WTC11 (cell line): ENCODE measurements around the gene SLC38A7. TPM values are rescaled to one million over a fixed set of nuclear protein-coding genes. Genes with fewer than 3 reads are reported as not detected.
A peak's percentile ranks its signal among the peaks of the same experiment; 100 is the strongest.

Experiments used
- ATAC-seq: fragments of 200-7000 bp; cut with Tn5 transposase; 2 replicates; pipeline ENCODE4 v1.10.0; 2021; ENCODE audit warnings: mild to moderate bottlenecking, moderate library complexity
- CTCF ChIA-PET: fragments of 300-600 bp; sonication (Branson Sonifier 250); formaldehyde crosslinking; loops from one replicate; lab custom pipeline; 2021; ENCODE audit warnings: antibody characterized with exemption; lab: Charles Lee
- POLR2A ChIA-PET: fragments of 350-600 bp; sonication (Branson Sonifier 250); formaldehyde crosslinking; loops from one replicate; lab custom pipeline; 2021; ENCODE audit warnings: antibody characterized with exemption; lab: Charles Lee
- DNase-seq: peaks from one replicate; pipeline ENCODE4 v3.0.0; 2021; ENCODE audit warnings: low spot score
- H3K27ac Mint-ChIP-seq: 2 replicates; pipeline ENCODE4 v1.8.0; 2021; ENCODE audit warnings: mixed read lengths
- H3K27me3 Mint-ChIP-seq: 2 replicates; pipeline ENCODE4 v1.8.0; 2021; ENCODE audit warnings: low read depth, mild to moderate bottlenecking, moderate library complexity, mixed read lengths
- H3K36me3 Mint-ChIP-seq: 2 replicates; pipeline ENCODE4 v1.8.0; 2021; ENCODE audit warnings: mixed read lengths
- H3K4me1 Mint-ChIP-seq: 2 replicates; pipeline ENCODE4 v1.8.0; 2022; ENCODE audit warnings: mixed read lengths
- H3K4me3 Mint-ChIP-seq: 2 replicates; pipeline ENCODE4 v1.8.0; 2021; ENCODE audit warnings: mild to moderate bottlenecking, moderate library complexity, mixed read lengths
- H3K9me3 Mint-ChIP-seq: 2 replicates; pipeline ENCODE4 v1.8.0; 2021; ENCODE audit warnings: mixed read lengths
- ARID4B ChIP-seq: sonication (generic); formaldehyde crosslinking; IDR thresholded peaks from 2 replicates; pipeline ENCODE4 v1.8.0; 2023; ENCODE audit warnings: missing genetic modification reagents, mild to moderate bottlenecking, borderline replicate concordance
- E2F5 ChIP-seq: sonication (generic); formaldehyde crosslinking; IDR thresholded peaks from 2 replicates; pipeline ENCODE4 v1.8.1; 2022; ENCODE audit warnings: mild to moderate bottlenecking, moderate library complexity, missing genetic modification reagents
- ESRRA ChIP-seq: sonication (generic); formaldehyde crosslinking; IDR thresholded peaks from 2 replicates; pipeline ENCODE4 v1.8.1; 2022; ENCODE audit warnings: mild to moderate bottlenecking, missing genetic modification reagents, borderline replicate concordance
- FOXJ3 ChIP-seq: sonication (generic); formaldehyde crosslinking; IDR thresholded peaks from 2 replicates; pipeline ENCODE4 v1.9.0; 2021; ENCODE audit warnings: missing genetic modification reagents, mild to moderate bottlenecking, borderline replicate concordance
- FOXK1 ChIP-seq: sonication (generic); formaldehyde crosslinking; IDR thresholded peaks from 2 replicates; pipeline ENCODE4 v1.8.0; 2022; ENCODE audit warnings: mild to moderate bottlenecking, moderate library complexity, missing genetic modification reagents
- MXD4 ChIP-seq: fragments of 250-450 bp; sonication (Bioruptor Pico); IDR thresholded peaks from 2 replicates; pipeline ENCODE4 v1.8.0; 2021; ENCODE audit warnings: mild to moderate bottlenecking, moderate library complexity, borderline replicate concordance
- NFYB ChIP-seq: sonication (generic); formaldehyde crosslinking; conservative IDR thresholded peaks from 2 replicates; pipeline ENCODE4 v1.8.0; 2022; ENCODE audit warnings: low read depth, missing genetic modification reagents
- NR1H2 ChIP-seq: sonication (generic); formaldehyde crosslinking; IDR thresholded peaks from 2 replicates; pipeline ENCODE4 v1.9.0; 2021; ENCODE audit warnings: mild to moderate bottlenecking, moderate library complexity, missing genetic modification reagents
- PRDM15 ChIP-seq: sonication (generic); formaldehyde crosslinking; IDR thresholded peaks from 2 replicates; pipeline ENCODE4 v1.8.0; 2022; ENCODE audit warnings: missing genetic modification reagents
- SP1 ChIP-seq: sonication (generic); formaldehyde crosslinking; conservative IDR thresholded peaks from 2 replicates; pipeline ENCODE4 v1.8.1; 2022; ENCODE audit warnings: missing genetic modification reagents
- TCF7 ChIP-seq: sonication (generic); formaldehyde crosslinking; IDR thresholded peaks from 2 replicates; pipeline ENCODE4 v1.8.0; 2022; ENCODE audit warnings: mild to moderate bottlenecking, low read depth, missing genetic modification reagents, moderate library complexity
- ZBTB21 ChIP-seq: sonication (generic); formaldehyde crosslinking; IDR thresholded peaks from 2 replicates; pipeline ENCODE4 v1.8.1; 2023; ENCODE audit warnings: mild to moderate bottlenecking, missing genetic modification reagents, borderline replicate concordance
- ZNF263 ChIP-seq: sonication (generic); formaldehyde crosslinking; IDR thresholded peaks from 2 replicates; pipeline ENCODE4 v1.8.1; 2022; ENCODE audit warnings: low read depth, mild to moderate bottlenecking, moderate library complexity, missing genetic modification reagents
- total RNA-seq: library from RNA; stranded (reverse); gene quantifications from 3 replicates; pipeline ENCODE4 v1.2.3, GENCODE V29; 2021
- TF ChIP-seq, protein P1 (sequence below): sonication (generic); formaldehyde crosslinking; IDR thresholded peaks from 2 replicates; pipeline ENCODE4 v1.8.1; 2023; ENCODE audit warnings: mild to moderate bottlenecking, missing genetic modification reagents, borderline replicate concordance

Gene SLC38A7
- total RNA-seq, 1 experiment from 2014 or later = 23.1 TPM

DNA sequence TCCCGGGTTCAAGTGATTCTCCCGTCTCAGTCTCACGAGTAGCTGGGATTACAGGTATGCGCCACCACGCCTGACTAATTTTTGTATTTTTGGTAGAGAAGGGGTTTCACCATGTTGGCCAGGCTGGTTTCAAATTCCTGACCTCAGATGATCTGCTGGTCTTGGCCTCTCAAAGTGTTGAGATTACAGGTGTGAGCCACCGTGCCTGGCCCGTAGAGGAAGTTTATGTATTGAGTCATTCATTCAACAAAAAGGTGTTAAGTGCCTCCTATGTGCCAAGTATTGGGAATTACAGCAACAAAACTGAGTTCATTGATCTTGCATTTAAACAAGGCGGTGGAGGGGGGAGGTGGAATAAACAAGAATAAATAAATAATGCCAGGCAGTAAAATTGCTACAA lies 44.7 kb downstream of the SLC38A7 start:
- Mint-ChIP-seq H3K4me3 (no peak overlapping the region), H3K9me3 (no peaks in the 10 kb centered on the region), H3K27me3 (peaks cover 3% of the 10 kb centered on the region; the same call in 1 of the 2 replicates), H3K27ac (no peak overlapping the region), H3K4me1 (no peaks in the 10 kb centered on the region), H3K36me3 (no peaks in the 10 kb centered on the region)
- no peak for ATAC-seq
- no peak for DNase-seq
- no peak for TF ChIP-seq NFYB (CRISPR knock-in tag)
- no peak for TF ChIP-seq E2F5
- POLR2A ChIA-PET = interaction anchor here (0.5 kb wide), 1 partner anchor 20 kb away, joined by 3 read pairs; no protein-coding TSS in a partner anchor
- CTCF ChIA-PET = interaction anchor here (1.2 to 1.3 kb wide), 2 partner anchors 13 to 21 kb away, joined by 3 to 6 read pairs; no protein-coding TSS in a partner anchor

- Mint-ChIP-seq H3K9me3 (no peaks in the 10 kb centered on the region), H3K27ac (no peak overlapping the region), H3K4me1 (no peaks in the 10 kb centered on the region), H3K4me3 (no peak overlapping the region), H3K27me3 (peaks cover 3% of the 10 kb centered on the region; the same call in 1 of the 2 replicates), H3K36me3 (no peaks in the 10 kb centered on the region)
- ChIA-PET CTCF (interaction anchor here (0.6 to 1.3 kb wide), 4 partner anchors 9 to 117 kb away, joined by 3 to 6 read pairs (median 4); no protein-coding TSS in a partner anchor), POLR2A (interaction anchor here (0.5 to 0.6 kb wide), 2 partner anchors 19 to 28 kb away, joined by 3 read pairs; no protein-coding TSS in a partner anchor)
- DNase-seq (no peak), ATAC-seq (no peak)
- TF ChIP-seq ZBTB21 (CRISPR knock-in tag) = no peak
- no peak for TF ChIP-seq FOXK1
These were observed 45.3 kb downstream of the SLC38A7 start for GRCh38 chr16:58639230-58639629.

GRCh38 chr16:58638148-58639036 lies 46.2 kb downstream of the SLC38A7 start:
- peak; percentile 45 for DNase-seq
- peak; percentile 94 for ATAC-seq
- Mint-ChIP-seq H3K9me3 (no peaks in the 10 kb centered on the region), H3K4me3 (no peak overlapping the region), H3K27me3 (peaks cover 3% of the 10 kb centered on the region; the same call in 1 of the 2 replicates), H3K36me3 (no peaks in the 10 kb centered on the region), H3K27ac (no peak overlapping the region), H3K4me1 (no peaks in the 10 kb centered on the region)
- ChIA-PET POLR2A (interaction anchor here (0.6 kb wide), 1 partner anchor 27 kb away, joined by 3 read pairs; no protein-coding TSS in a partner anchor), CTCF (interaction anchor here (0.6 to 1.3 kb wide), 4 partner anchors 8 to 118 kb away, joined by 3 to 6 read pairs (median 4); no protein-coding TSS in a partner anchor)
- TF ChIP-seq MXD4 (CRISPR knock-in tag) = no peak
- no peak for TF ChIP-seq PRDM15 (CRISPR knock-in tag)
- no peak for TF ChIP-seq TCF7
- no peak for TF ChIP-seq ZNF263
- TF ChIP-seq ARID4B (CRISPR knock-in tag) = no peak
- TF ChIP-seq, protein P1, sequence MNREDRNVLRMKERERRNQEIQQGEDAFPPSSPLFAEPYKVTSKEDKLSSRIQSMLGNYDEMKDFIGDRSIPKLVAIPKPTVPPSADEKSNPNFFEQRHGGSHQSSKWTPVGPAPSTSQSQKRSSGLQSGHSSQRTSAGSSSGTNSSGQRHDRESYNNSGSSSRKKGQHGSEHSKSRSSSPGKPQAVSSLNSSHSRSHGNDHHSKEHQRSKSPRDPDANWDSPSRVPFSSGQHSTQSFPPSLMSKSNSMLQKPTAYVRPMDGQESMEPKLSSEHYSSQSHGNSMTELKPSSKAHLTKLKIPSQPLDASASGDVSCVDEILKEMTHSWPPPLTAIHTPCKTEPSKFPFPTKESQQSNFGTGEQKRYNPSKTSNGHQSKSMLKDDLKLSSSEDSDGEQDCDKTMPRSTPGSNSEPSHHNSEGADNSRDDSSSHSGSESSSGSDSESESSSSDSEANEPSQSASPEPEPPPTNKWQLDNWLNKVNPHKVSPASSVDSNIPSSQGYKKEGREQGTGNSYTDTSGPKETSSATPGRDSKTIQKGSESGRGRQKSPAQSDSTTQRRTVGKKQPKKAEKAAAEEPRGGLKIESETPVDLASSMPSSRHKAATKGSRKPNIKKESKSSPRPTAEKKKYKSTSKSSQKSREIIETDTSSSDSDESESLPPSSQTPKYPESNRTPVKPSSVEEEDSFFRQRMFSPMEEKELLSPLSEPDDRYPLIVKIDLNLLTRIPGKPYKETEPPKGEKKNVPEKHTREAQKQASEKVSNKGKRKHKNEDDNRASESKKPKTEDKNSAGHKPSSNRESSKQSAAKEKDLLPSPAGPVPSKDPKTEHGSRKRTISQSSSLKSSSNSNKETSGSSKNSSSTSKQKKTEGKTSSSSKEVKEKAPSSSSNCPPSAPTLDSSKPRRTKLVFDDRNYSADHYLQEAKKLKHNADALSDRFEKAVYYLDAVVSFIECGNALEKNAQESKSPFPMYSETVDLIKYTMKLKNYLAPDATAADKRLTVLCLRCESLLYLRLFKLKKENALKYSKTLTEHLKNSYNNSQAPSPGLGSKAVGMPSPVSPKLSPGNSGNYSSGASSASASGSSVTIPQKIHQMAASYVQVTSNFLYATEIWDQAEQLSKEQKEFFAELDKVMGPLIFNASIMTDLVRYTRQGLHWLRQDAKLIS (CRISPR knock-in tag) = no peak
- TF ChIP-seq NR1H2 (CRISPR knock-in tag) = no peak
- no peak for TF ChIP-seq FOXJ3 (CRISPR knock-in tag)
- TF ChIP-seq SP1 (CRISPR knock-in tag) = no peak
- TF ChIP-seq ESRRA (CRISPR knock-in tag) = no peak
